ENCODE measurements around the gene SLC16A10.

- TF ChIP-seq CTCF (IDR thresholded peaks at IDR 0.05) (no peak), ZFX (IDR thresholded peaks at IDR 0.05; ENCODE audit: borderline replicate concordance) (no peak)
These were observed 13.0 kb upstream of the SLC16A10 start for GRCh38 chr6:111074311-111074710.
